Peyer's patch (tissue), 4 donors: Measurements from ENCODE around the gene KIRREL1.

Experiments used
- CTCF ChIP-seq, 6 experiments: fragments of 450-650 bp in 4 of 6; fragments of 200-600 bp in 2 of 6; sonication (generic) in 1 of 6; IDR thresholded peaks; one replicate each; pipeline ENCODE4 v1.5.1; 2017 to 2019; ENCODE audit warnings: antibody characterized with exemption in 6 of 6, mild to moderate bottlenecking in 3 of 6, moderate library complexity in 1 of 6
- POLR2A ChIP-seq, 2 donors: fragments of 450-650 bp; IDR thresholded peaks; one replicate each; pipeline ENCODE4 v1.5.1; 2017; ENCODE audit warnings: antibody characterized with exemption in 2 of 2, mild to moderate bottlenecking in 2 of 2, moderate library complexity in 2 of 2

GRCh38 chr1:158013840-158014730, 20.6 kb downstream of the KIRREL1 start:
- TF ChIP-seq CTCF (IDR thresholded peaks at IDR 0.05), result no peak
- TF ChIP-seq POLR2A (IDR thresholded peaks at IDR 0.05), result no peak
